NCI-H226 (cell line): Measurements from ENCODE around the gene THSD1.

Experiments used
- DNase-seq: peaks from one replicate; pipeline ENCODE4 v3.0.0-alpha.2; 2015

The THSD1 gene, protein sequence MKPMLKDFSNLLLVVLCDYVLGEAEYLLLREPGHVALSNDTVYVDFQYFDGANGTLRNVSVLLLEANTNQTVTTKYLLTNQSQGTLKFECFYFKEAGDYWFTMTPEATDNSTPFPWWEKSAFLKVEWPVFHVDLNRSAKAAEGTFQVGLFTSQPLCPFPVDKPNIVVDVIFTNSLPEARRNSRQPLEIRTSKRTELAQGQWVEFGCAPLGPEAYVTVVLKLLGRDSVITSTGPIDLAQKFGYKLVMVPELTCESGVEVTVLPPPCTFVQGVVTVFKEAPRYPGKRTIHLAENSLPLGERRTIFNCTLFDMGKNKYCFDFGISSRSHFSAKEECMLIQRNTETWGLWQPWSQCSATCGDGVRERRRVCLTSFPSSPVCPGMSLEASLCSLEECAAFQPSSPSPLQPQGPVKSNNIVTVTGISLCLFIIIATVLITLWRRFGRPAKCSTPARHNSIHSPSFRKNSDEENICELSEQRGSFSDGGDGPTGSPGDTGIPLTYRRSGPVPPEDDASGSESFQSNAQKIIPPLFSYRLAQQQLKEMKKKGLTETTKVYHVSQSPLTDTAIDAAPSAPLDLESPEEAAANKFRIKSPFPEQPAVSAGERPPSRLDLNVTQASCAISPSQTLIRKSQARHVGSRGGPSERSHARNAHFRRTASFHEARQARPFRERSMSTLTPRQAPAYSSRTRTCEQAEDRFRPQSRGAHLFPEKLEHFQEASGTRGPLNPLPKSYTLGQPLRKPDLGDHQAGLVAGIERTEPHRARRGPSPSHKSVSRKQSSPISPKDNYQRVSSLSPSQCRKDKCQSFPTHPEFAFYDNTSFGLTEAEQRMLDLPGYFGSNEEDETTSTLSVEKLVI

GRCh38 chr13:52405767-52406494 is at the start of gene THSD1:
Gene THSD1, minus strand, starts transcription at chr13:52406172. Its CDS starts 3,572 bp downstream, at chr13:52402600.
- DNase-seq = peak; percentile 64

DNA sequence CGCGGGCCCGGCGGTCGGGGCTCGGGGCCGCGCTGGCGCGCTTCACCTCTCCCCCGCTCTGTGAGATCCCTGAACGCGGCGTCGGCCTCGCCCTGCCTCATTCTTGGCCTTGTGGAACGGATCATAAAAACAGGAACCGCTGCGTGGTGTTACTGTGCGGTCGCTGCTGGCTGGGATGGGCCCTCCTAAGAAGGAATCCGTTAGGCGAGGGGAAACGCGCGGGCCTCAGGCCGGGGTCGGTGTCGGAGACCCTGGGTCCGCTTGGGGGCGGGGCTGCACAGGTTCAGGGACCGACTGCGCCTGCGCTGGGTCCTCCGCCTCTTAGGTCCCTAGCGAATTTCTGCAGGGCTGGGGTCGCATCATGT is 49.7 kb upstream of the THSD1 start:
- peak; percentile 31 for DNase-seq

DNA sequence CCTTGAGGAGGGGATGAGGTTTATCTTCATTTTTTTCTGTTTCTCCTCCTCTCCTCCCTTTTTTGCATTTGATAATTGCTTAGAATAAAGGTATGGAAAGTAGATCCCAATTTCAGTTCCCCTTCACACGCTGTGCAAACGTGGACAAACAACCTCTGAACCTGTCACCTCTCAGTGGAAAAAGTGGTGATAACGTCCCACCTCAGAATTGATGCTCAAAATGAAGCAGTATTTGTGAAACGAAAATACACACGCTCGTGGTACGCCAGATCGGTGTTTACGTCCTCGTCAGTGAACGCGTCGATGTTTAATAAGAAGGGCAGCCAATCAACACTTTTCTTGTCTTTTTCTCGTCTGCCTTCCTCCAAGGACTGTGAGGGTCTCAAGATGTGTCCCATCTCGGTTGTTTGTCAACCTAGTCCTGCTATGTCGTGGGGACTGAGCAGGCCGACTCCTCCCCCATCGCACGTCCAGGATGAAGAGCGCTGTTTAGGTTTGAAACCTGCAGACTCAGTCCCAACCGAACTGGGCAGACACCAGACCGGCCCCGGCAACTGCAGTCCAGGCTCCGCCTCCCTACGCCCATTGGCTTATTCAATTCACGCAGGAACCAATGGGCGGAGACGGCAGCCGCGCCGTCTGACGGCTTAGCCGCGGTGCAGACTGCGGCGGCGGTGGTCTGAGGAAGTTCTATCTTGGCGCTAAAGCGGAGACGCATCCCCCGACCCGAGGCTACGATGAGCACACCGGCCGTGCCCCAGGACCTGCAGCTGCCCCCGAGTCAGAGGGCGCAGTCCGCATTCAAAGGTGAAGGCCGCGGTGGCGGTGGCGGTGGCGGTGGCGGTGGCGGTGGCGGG is 49.1 kb upstream of the THSD1 start, which contains the start of gene CKAP2:
TSS of gene CKAP2 (plus strand) at position 659 of the 857 bp plus-strand sequence. CDS start at position 738, 79 bp downstream.
- peak; percentile 94 for DNase-seq

GRCh38 chr13:52454459-52454819 is 48.5 kb upstream of the THSD1 start:
- DNase-seq = no peak

DNA sequence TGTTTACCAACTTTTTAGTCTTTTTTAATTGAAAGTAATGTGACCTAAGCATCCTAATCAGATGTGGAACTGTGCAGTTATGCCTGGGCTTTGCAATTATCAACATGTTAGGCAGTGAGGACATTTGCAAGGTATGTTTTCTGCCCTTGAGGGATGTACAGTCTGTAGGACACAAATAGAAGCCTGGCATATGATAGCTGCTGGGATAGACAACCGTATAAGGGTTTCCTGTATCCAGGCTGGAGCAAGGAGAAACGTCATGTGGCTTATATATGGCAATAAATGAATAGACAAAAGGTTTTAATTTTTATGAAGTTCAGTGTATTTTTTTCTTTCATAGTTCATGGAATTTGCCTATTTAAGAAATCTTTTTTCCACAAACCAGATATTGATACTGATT is 46.5 kb upstream of the THSD1 start:
- DNase-seq = no peak

- no peak for DNase-seq
Observed at GRCh38 chr13:52451135-52451804, 45.3 kb upstream of the THSD1 start.

DNA sequence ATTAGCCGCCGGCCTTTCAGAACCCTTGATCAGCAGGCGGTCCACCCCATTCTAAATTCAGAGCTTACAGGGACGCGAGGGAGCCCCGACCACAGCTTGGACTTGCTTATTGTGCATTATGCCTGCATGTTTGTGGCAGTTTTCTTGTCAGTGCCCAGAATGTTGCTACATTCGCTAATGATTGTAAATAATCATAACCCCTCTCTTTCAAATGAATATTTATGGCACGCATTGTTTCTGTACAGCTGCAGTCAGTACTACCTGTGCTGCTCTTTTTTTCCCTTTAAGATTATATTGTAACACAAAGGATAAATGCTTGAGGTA is 44.8 kb upstream of the THSD1 start:
- DNase-seq = no peak

DNA sequence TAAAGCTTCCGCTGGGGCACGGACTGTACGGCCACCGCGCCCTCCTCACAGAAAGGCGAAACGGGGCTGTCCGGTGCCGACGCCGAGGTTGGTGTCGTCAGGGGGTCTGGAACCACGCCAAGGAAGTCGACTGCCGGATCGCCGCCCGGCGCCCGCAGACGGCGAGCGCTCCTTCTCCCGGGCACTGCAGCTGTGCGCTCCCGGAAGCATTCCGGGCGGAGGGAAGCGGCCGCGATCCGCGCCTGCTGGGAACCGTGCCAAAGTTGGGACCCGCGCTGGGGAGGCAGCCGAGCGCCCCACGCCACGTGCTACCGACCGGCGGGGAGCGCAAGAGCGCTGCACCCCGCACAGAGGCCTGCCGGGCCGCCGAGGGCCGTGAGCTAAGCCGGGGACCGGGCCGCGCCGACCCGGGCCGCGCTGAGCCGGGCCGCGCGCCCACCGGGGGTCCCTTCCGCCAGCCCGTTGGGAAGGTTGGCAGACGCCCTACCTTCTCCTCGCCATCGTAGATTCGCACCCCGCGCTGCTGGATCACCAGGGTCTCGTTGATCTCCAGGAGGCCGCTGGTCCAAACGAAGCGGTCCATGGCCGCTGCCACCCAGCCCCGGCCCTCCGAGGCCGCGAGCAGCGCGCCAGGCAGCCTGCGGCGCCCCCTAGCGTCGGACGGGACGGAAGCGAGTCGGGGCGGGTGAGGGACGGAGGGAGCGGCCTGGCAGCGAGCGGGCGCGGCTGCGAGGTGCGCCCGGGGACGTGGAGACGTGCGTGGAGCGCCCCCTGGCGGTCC is 44.2 kb upstream of the THSD1 start, which contains the start of gene VPS36:
TSS of gene VPS36 (minus strand) at position 623 of the 781 bp plus-strand sequence. CDS start at position 583, 40 bp downstream.
- peak; percentile 88 for DNase-seq

- DNase-seq = no peak
Observed at GRCh38 chr13:52449331-52450011, 43.5 kb upstream of the THSD1 start.

GRCh38 chr13:52447815-52448552 is 42.0 kb upstream of the THSD1 start:
- DNase-seq = no peak

DNA sequence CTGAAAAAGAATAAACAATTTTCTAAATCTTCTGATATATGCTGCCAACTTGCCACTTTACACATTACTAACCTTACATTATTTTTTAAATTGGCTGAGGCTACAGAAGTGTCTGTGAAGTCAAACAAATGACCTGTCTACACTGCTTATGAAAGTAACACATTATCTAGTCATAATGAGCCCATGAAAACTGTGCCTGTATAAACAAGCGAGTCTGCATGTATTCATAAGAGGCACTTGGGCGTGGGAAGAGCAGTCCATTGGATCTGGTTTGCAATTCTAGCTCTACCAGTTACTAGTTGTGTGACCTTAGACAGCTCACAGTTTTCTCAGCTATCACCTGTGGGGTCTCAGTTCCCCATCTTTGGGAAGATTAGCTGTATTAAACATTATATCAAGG is 41.4 kb upstream of the THSD1 start:
- no peak for DNase-seq

- DNase-seq = no peak
Observed at GRCh38 chr13:52446265-52446664, 40.3 kb upstream of the THSD1 start.

GRCh38 chr13:52432456-52432855 is 26.5 kb upstream of the THSD1 start:
- DNase-seq = no peak

DNA sequence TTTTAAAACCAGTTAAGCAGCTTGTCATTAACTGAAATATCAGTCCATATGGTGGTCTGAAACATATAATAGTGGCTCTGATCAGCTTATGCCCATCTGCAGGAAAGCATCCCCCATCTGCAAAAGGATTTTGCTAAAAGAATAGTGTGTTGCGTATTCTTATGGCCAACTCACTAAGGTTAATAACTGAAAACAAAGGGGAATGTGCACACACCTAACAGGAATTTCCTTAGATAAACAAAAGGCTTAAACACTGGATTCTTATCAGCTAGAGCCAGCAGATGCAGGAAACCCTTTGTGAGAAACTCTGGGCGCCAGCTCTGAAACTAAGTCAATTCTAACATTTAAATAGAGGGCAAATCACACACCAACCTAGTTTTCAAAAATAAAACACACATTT is 22.3 kb upstream of the THSD1 start:
- peak; percentile 72 for DNase-seq

GRCh38 chr13:52421216-52421615 is 15.2 kb upstream of the THSD1 start:
- DNase-seq = no peak

DNA sequence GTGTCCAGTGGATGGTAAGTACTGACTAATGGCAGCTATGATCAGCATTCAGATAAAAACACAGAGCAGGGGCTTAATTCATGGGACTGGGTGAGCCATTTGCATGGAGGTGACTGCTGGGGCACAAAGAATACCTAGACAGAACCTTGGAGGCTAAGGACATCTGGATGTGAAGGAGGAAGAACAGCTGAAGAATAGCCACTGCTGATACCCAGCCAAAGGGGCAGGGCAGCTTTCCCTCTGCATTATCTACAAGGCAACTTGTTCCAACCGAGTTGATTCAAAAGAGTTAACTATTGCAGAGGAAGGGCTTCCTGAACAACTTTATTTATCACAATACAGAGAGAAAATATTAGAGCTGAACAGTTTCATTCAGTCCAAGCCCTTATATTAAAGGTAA is 13.1 kb upstream of the THSD1 start:
- no peak for DNase-seq

DNA sequence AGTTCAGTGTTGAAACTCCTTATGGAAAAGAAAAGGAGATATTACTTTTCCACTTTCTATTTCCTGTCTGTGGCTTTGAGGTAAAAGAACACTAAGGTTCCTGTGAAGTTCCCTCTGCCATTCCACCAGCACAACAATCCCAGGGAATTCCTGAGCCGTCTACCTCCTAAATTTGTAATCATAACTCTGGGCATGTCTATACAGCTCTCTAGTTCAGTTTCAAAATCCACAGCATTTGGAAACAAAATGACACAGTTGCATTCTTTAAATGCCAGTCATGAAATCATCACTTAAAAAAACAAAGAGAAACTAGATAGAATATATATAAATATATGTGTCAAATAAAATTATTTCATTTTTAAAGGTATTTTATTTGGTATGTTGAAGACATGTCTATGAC is 9.0 kb upstream of the THSD1 start:
- peak; percentile 70 for DNase-seq

DNA sequence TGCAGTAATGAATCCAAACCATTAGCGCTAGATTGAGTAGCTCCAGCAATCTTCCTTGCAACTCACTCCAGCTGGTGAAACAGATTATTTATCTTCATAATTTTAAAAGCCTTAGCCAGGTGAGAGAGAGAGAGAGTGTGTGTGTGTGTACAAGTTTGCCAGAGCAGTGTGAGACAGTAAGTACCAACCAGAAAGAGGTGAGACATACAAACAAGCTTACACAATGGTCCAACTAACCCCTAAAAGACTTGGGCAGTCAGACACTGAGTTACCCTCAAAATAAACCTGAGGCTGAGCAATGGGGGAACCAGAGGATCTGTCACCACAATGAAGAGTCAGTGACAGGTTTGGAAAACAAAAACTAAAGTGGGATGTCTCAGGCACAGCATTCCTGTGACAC is 8.1 kb upstream of the THSD1 start:
- DNase-seq = no peak

- DNase-seq = no peak
Observed at GRCh38 chr13:52412128-52412527, 6.2 kb upstream of the THSD1 start.

- DNase-seq = peak; percentile 24
Observed at GRCh38 chr13:52411629-52412028, 5.7 kb upstream of the THSD1 start.
